ENCODE results near the gene KCNIP4. TPM values are rescaled to one million over a fixed set of nuclear protein-coding genes. Genes with fewer than 3 reads are reported as not detected.

KCNIP4 gene
- total and polyA plus RNA-seq, 12 donors: 0.15 TPM; not detected in 11

DNA sequence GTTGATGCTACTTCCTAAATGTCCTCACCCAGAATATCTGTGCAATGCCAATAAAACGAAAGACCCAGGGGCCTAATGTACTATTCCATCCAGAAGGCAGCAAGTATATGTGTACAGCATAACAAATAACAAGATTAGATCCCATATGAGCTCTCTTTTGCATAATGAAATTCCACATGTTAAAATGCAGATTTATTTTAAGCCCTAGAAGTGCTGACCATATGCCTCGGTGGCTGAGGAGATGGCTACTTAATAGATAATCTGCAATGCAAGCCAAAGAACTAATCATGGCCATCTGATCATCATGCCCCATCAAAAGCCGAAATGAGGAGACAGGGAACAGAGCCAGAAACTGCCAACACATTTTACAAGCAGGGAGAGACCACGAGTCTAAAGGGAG is 293.5 kb downstream of the KCNIP4 start:
- no peak for DNase-seq
- H3K27ac ChIP-seq: no peak overlapping the region
- H3K4me1 ChIP-seq: peaks cover 0 to 8% (median 0%) of the 10 kb centered on the region in 9 donors
- no peaks in the 10 kb centered on the region for H3K36me3 ChIP-seq
- intact Hi-C loops (cut with DNase I): no loop called here
- H3K27me3 ChIP-seq: no peaks in the 10 kb centered on the region
- H3K9me3 ChIP-seq: peaks cover 0 to 3% (median 0%) of the 10 kb centered on the region in 11 donors
- TF ChIP-seq, protein P1, sequence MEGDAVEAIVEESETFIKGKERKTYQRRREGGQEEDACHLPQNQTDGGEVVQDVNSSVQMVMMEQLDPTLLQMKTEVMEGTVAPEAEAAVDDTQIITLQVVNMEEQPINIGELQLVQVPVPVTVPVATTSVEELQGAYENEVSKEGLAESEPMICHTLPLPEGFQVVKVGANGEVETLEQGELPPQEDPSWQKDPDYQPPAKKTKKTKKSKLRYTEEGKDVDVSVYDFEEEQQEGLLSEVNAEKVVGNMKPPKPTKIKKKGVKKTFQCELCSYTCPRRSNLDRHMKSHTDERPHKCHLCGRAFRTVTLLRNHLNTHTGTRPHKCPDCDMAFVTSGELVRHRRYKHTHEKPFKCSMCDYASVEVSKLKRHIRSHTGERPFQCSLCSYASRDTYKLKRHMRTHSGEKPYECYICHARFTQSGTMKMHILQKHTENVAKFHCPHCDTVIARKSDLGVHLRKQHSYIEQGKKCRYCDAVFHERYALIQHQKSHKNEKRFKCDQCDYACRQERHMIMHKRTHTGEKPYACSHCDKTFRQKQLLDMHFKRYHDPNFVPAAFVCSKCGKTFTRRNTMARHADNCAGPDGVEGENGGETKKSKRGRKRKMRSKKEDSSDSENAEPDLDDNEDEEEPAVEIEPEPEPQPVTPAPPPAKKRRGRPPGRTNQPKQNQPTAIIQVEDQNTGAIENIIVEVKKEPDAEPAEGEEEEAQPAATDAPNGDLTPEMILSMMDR (IDR thresholded peaks at IDR 0.05): no peak
- ATAC-seq: no peak
- 52 to 55% methylated on average over 4 of the region's 4 CpGs for whole genome bisulfite sequencing, 2 donors
- no peak overlapping the region for H3K4me3 ChIP-seq

DNA sequence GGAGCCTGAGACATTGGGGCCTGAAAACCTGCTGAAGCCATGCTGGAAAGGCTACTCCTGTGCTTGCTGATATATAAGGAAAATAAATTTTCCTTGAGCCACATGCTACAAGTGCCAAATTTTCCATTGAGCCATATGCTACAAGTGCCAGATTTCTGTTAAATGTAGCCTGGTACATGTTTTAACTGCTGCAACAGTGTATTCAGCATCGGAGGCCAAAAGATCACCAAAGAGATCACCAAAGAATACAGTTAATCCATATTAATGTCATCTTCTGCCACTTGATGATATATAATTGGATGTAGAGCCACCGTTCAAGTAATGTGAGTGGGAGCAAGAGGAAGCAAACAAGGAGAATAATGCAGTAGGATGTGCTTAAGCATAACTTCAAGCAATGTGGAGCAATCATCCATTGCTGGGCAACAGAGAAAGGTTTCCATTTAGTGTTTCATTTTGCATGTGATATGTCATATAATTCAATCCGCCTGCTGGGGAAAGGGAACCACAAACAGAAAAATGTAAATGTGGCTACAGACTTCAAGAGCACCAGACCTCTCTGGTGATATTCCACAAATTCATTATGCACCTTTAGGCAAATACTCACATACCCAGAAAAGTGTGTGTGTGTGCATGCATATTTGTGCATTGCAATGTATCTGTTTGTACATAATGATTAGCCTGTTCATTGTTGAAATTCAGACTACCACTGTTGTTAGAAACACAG is 295.9 kb downstream of the KCNIP4 start:
- DNase-seq (no peak), ATAC-seq (no peak)
- no peak overlapping the region for H3K4me3 ChIP-seq
- TF ChIP-seq, protein P1 (IDR thresholded peaks at IDR 0.05): no peak
- intact Hi-C loops (cut with DNase I): no loop called here
- peaks cover 0 to 3% (median 0%) of the 10 kb centered on the region in 11 donors for H3K9me3 ChIP-seq
- no peak overlapping the region for H3K27ac ChIP-seq
- 83 to 89% methylated on average over 3 of the region's 3 CpGs for WGBS, 2 donors
- peaks cover 0 to 8% (median 0%) of the 10 kb centered on the region in 9 donors for H3K4me1 ChIP-seq
- no peaks in the 10 kb centered on the region for H3K27me3 ChIP-seq
- no peaks in the 10 kb centered on the region for H3K36me3 ChIP-seq

DNA sequence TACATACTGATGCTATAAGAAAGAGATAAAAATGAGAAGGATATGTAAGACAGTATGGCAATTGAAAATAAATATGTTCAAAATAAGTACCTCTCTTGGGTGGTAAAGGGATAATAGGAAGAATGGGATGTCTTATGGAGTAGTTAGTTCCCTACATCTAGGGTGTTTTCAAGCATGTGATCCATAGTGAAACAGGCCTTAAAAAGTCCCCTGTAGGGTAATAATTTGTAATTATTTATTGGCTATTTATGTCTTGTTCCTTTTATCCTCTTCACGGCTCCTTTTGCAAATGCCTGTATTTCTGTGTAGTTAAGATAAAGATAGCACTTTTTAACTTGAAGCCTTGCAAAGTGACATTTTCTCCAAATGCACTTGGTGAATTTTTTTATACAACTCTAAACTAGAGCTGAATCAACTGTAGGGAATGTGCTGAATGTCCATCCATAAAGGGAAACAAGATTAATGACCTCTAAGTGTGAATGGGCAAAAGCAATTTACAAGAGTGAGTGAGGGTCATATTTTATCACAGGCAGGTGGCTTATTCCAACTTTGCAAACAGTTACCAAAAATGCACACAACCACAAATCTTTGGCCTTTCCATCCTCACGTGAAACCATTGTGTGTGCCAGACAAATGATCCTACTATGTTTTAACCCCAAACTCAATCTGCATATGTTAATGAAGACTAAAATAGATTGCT is 299.0 kb downstream of the KCNIP4 start:
- no peak for ATAC-seq
- Histone ChIP-seq H3K27ac (no peak overlapping the region), H3K9me3 (peaks cover 0 to 3% (median 0%) of the 10 kb centered on the region in 11 donors), H3K4me3 (no peak overlapping the region), H3K4me1 (no peaks in the 10 kb centered on the region), H3K27me3 (no peaks in the 10 kb centered on the region), H3K36me3 (no peaks in the 10 kb centered on the region)
- TF ChIP-seq, protein P1 (IDR thresholded peaks at IDR 0.05): no peak
- no peak for DNase-seq
- intact Hi-C loops (cut with DNase I): no loop called here
- WGBS, 2 donors: 72 to 79% methylated on average over 2 of the region's 2 CpGs

DNA sequence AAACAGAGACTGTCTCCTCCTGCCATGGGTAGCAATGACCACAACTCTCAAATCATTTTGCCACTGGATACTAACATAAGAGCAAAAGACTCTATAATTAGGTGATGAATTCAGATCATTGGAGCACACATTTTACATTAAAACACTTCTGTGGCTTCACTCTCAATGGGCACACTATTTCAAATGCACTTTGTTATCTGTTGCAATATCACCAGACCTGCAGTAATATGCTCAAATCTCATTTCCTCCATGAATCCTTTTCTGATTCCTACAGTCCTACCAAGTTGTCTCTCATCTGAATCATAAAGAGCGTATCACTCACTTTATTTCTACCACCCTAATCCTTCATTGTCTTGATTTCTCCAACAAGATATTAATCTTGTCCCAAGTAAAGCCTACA is 302.8 kb downstream of the KCNIP4 start:
- Histone ChIP-seq H3K27ac (no peak overlapping the region), H3K4me1 (no peaks in the 10 kb centered on the region), H3K36me3 (no peaks in the 10 kb centered on the region), H3K4me3 (no peak overlapping the region), H3K27me3 (no peaks in the 10 kb centered on the region), H3K9me3 (peaks cover 0 to 2% (median 0%) of the 10 kb centered on the region in 11 donors)
- intact Hi-C loops (cut with DNase I): no loop called here
- TF ChIP-seq, protein P1 (IDR thresholded peaks at IDR 0.05): no peak
- no peak for DNase-seq
- ATAC-seq: no peak
- WGBS, 2 donors: 93 to 94% methylated on average over 1 of the region's 1 CpG

Data from heart right ventricle (tissue), 16 donors.